Measurements from ENCODE around the gene FCSK. TPM values are rescaled to one million over a fixed set of nuclear protein-coding genes. Genes with fewer than 3 reads are reported as not detected.
A peak's percentile ranks its signal among the peaks of the same experiment; 100 is the strongest.

The FCSK gene
- total and polyA plus RNA-seq, 2 of the 13 experiments (the other 11 are each of a cell fraction or from before 2014, with no cell fraction given): 9.1 to 19.2 TPM

DNA sequence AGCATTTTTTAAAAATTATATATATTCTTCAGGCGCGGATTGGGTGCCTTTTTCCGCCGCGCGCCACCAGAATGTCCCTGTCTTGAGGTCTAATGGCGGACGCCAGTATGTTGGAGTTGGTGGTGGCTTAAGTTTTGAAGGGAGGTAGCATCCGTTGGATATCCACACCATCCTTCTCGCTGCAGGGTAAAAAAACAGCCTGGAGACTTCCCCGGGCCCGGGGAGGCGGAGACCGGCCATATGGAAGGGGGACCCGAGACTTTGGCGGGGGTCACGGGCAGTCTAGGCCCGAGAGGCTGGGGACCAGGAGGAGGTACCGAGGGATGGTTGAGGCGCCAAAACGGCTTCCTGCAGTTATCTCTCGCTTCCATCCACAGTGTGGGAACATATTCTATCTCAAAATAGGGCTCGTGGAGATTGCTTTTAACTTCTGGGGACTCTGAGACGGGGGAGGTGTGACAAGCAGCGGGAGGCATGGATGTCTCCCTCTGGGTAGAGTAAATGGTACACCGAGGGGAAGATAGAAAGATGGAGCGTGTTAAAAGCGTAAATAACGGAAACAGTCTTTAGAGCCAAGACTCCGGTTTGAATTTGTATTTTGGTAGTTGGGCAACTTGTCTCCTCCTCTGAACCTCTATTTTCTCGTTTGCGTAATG lies 69.5 kb downstream of the FCSK start, which contains the start of gene SF3B3 (continued):
- TF ChIP-seq, protein P1, sequence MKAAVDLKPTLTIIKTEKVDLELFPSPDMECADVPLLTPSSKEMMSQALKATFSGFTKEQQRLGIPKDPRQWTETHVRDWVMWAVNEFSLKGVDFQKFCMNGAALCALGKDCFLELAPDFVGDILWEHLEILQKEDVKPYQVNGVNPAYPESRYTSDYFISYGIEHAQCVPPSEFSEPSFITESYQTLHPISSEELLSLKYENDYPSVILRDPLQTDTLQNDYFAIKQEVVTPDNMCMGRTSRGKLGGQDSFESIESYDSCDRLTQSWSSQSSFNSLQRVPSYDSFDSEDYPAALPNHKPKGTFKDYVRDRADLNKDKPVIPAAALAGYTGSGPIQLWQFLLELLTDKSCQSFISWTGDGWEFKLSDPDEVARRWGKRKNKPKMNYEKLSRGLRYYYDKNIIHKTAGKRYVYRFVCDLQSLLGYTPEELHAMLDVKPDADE (CRISPR knock-in tag; IDR thresholded peaks at IDR 0.05): peak; percentile 77; the same call in 1 of the 2 replicates
- TF ChIP-seq ZBTB38 (CRISPR knock-in tag; IDR thresholded peaks at IDR 0.05): no peak
- no peak for TF ChIP-seq PHB2 (IDR thresholded peaks at IDR 0.05; ENCODE audit: partially characterized antibody)
- TF ChIP-seq ARNT2 (CRISPR knock-in tag; IDR thresholded peaks at IDR 0.05; ENCODE audit: low read depth): peak; percentile 82
- TF ChIP-seq NFYC (CRISPR knock-in tag; IDR thresholded peaks at IDR 0.05): no peak
- no peak for TF ChIP-seq SUZ12 (IDR thresholded peaks at IDR 0.05; ENCODE audit: low read depth, low read length)
- TF ChIP-seq HMG20B (CRISPR knock-in tag; conservative IDR thresholded peaks at IDR 0.05): no peak
- TF ChIP-seq ZKSCAN5 (CRISPR knock-in tag; IDR thresholded peaks at IDR 0.05): no peak
- TF ChIP-seq MZF1 (CRISPR knock-in tag; IDR thresholded peaks at IDR 0.05; ENCODE audit: borderline replicate concordance): no peak; the same call in 1 of the 2 replicates
- TF ChIP-seq ZNF773 (CRISPR knock-in tag; IDR thresholded peaks at IDR 0.05; ENCODE audit: borderline replicate concordance): no peak
- TF ChIP-seq PHF21A (CRISPR knock-in tag; IDR thresholded peaks at IDR 0.05): 0 out of 2 replicates have a peak, but pooled peaks have one; percentile 21
- no peak for TF ChIP-seq ZNF781 (CRISPR knock-in tag; IDR thresholded peaks at IDR 0.05; ENCODE audit: borderline replicate concordance, not compliant biosample characterization)
- peak; percentile 32; the same call in 1 of the 2 replicates for TF ChIP-seq NRL (CRISPR knock-in tag; IDR thresholded peaks at IDR 0.05; ENCODE audit: borderline replicate concordance)
- peak; percentile 76 for TF ChIP-seq RBFOX2 (IDR thresholded peaks at IDR 0.05; ENCODE audit: low read depth, low read length)
- TF ChIP-seq NFAT5 (CRISPR knock-in tag; IDR thresholded peaks at IDR 0.05): no peak
- no peak for TF ChIP-seq SAFB2 (CRISPR knock-in tag; IDR thresholded peaks at IDR 0.05; ENCODE audit: borderline replicate concordance, low read depth)
- no peak for TF ChIP-seq ZNF230 (CRISPR knock-in tag; IDR thresholded peaks at IDR 0.05)
- peak; percentile 99 for TF ChIP-seq ZFX (CRISPR knock-in tag; IDR thresholded peaks at IDR 0.05; ENCODE audit: low read depth)
- TF ChIP-seq TRIM24 (CRISPR knock-in tag; IDR thresholded peaks at IDR 0.05): no peak
- no peak for TF ChIP-seq ZNF879 (CRISPR knock-in tag; IDR thresholded peaks at IDR 0.05)
- TF ChIP-seq MXD3 (CRISPR knock-in tag; IDR thresholded peaks at IDR 0.05): peak; percentile 77; the same call in 1 of the 2 replicates
- peak; percentile 69; the same call in 1 of the 2 replicates for TF ChIP-seq IRX3 (CRISPR knock-in tag; IDR thresholded peaks at IDR 0.05; ENCODE audit: borderline replicate concordance, low read depth)
- TF ChIP-seq ZSCAN22 (CRISPR knock-in tag; IDR thresholded peaks at IDR 0.05): no peak
- TF ChIP-seq ZNF446 (CRISPR knock-in tag; IDR thresholded peaks at IDR 0.05): no peak
- 0 out of 2 replicates have a peak, but pooled peaks have one; percentile 65 for TF ChIP-seq HES4 (CRISPR knock-in tag; IDR thresholded peaks at IDR 0.05; ENCODE audit: borderline replicate concordance)

All from HepG2 (cell line).